ENCODE measurements around the gene PCDHGA7.
"Not testable (repeated sequence)": the region's sequence is repeated elsewhere in the genome, so short reads cannot be mapped to it uniquely, and the experiment has no call there.

PCDHGA7 gene

DNA sequence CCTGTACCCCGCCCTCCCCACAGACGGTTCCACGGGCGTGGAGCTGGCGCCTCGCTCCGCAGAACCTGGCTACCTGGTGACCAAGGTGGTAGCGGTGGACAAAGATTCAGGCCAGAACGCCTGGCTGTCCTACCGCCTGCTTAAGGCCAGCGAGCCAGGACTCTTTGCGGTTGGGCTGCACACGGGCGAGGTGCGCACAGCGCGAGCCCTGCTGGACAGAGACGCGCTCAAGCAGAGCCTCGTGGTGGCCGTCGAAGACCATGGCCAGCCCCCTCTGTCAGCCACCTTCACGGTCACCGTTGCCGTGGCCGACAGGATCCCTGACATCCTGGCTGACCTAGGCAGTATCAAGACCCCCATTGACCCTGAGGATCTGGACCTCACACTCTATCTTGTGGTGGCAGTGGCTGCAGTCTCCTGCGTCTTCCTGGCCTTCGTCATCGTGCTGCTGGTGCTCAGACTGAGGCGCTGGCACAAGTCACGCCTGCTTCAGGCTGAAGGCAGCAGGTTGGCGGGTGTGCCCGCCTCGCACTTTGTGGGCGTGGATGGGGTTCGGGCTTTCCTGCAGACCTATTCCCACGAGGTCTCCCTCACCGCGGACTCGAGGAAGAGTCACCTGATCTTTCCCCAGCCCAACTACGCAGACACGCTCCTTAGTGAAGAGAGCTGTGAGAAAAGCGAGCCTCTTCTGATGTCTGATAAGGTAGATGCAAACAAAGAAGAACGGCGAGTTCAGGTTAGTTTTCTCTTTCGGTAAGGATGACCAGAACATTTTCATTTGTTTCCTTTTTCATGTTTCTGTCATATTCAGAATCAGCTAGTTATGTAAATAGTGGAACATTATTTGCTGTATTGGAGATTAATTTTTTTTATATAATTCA lies 16.3 kb upstream of the PCDHGA7 start:
- no peak for DNase-seq (ENCODE audit: low spot score)

DNA sequence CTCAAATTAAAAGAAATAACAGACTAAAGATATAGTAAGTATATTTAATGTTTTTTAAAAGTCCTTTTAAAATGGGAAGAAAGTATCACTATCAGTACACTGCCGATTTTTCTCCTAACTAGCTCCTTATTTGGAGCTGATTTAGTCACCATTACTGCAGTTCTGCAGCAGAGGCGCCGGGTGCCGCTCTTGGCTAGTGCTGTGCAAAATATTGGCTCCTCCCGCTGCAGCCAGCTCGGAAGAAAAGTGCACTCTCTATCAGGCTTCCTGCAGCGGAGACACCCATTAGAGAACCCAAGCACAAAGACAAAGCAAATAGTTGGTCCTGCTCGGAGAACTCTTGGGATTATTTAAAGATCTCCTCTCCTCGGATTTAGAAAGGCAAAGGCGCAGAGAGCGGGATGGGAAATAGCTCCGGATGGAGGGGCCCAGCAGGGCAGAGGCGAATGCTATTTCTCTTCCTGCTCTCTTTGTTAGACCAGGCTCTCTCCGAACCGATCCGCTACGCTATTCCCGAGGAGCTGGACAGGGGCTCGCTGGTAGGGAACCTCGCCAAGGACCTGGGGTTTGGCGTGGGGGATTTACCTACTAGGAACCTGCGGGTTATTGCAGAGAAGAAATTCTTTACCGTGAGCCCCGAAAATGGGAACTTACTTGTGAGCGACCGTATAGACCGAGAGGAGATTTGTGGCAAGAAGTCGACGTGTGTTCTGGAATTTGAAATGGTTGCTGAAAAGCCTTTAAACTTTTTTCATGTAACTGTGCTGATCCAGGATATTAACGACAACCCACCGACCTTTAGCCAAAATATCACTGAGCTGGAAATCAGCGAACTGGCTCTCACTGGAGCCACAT lies 12.3 kb upstream of the PCDHGA7 start, which contains the start of gene PCDHGB3:
Gene PCDHGB3 (plus strand): TSS at position 249 of the 855 bp plus-strand sequence. CDS start 153 bp downstream, at position 402.
- DNase-seq (ENCODE audit: low spot score), result no peak

DNA sequence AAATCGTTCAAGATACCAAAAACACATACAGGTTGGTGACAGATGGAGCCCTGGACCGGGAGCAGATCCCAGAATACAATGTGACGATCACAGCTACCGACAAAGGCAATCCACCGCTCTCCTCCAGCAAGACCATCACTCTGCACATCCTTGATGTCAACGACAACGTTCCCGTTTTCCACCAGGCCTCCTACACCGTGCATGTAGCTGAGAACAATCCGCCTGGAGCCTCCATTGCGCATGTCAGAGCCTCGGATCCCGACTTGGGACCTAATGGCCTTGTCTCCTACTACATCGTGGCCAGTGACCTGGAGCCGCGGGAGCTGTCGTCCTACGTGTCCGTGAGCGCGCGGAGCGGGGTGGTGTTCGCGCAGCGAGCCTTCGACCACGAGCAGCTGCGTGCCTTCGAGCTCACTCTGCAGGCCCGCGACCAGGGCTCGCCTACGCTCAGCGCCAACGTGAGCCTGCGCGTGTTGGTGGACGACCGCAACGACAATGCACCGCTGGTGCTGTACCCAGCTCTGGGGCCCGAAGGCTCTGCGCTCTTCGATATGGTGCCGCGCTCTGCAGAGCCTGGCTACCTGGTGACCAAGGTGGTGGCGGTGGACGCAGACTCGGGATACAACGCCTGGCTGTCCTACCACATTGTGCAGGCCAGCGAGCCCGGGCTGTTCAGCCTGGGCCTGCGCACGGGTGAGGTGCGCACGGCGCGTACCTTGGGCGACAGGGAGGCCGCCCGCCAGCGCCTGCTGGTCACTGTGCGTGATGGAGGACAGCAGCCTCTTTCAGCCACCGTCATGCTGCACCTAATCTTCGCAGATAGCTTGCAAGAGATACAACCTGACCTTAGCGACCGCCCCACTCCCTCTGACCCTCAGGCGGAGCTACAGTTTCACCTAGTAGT lies 10.7 kb upstream of the PCDHGA7 start:
- no peak for DNase-seq (ENCODE audit: low spot score)

DNA sequence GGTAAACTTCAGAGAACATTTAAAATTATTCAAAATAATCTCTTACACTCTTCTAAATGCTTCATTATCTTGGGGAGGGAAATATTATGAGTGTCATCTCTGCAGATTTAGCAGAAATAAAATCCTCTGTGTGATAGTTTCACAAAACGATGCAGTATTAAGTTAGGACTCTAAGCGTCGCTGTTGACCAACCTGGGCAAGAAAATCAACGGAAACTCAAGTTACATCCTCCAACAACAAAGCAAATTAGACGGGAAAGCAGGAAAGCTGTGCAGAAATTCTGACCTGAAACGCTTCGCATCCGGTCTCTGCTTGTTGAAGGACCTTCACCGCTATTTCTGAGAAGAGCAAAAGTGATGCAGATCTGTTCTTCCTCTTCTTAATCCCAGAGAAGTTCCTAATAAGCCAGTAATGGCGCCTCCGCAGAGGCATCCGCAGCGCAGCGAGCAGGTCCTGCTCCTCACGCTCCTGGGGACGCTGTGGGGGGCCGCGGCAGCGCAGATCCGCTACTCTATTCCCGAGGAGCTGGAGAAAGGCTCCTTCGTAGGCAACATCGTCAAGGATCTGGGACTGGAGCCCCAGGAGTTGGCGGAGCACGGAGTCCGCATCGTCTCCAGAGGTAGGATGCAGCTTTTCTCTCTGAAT lies 8.7 kb upstream of the PCDHGA7 start, which contains the start of gene PCDHGA6:
Gene PCDHGA6 (plus strand): TSS at position 219 of the 645 bp plus-strand sequence. CDS start 193 bp downstream, at position 412.
- peak; percentile 20 for DNase-seq (ENCODE audit: low spot score)

DNA sequence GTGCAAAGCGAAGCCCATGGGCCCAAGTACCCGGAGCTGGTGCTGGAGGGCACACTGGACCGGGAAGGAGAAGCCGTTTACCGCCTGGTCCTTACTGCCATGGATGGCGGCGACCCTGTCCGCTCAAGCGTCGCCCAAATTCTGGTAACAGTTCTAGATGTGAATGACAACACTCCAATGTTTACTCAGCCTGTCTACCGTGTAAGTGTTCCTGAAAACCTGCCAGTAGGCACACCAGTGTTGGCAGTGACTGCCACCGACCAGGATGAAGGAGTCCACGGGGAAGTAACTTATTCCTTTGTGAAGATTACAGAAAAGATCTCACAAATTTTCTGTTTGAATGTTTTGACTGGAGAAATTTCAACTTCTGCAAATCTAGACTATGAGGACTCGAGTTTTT lies 7.9 kb upstream of the PCDHGA7 start:
- DNase-seq (ENCODE audit: low spot score), result no peak

DNA sequence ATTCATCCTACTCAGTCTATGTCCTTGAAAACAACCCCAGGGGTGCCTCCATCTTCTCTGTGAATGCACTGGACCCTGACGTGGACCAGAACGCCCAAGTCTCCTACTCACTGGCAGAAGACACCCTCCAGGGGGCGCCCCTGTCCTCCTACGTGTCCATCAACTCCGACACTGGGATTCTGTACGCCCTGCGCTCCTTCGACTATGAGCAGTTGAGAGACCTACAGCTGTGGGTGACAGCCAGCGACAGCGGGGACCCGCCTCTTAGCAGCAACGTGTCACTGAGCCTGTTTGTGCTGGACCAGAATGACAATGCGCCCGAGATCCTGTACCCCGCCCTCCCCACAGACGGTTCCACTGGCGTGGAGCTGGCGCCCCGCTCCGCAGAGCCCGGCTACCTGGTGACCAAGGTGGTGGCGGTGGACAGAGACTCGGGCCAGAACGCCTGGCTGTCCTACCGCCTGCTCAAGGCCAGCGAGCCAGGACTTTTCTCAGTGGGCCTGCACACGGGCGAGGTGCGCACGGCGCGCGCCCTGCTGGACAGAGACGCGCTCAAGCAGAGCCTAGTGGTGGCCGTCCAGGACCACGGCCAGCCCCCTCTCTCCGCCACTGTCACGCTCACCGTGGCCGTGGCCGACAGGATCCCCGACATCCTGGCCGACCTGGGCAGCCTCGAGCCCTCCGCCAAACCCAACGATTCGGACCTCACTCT lies 6.9 kb upstream of the PCDHGA7 start:
- not testable (repeated sequence) for DNase-seq (ENCODE audit: low spot score)

DNA sequence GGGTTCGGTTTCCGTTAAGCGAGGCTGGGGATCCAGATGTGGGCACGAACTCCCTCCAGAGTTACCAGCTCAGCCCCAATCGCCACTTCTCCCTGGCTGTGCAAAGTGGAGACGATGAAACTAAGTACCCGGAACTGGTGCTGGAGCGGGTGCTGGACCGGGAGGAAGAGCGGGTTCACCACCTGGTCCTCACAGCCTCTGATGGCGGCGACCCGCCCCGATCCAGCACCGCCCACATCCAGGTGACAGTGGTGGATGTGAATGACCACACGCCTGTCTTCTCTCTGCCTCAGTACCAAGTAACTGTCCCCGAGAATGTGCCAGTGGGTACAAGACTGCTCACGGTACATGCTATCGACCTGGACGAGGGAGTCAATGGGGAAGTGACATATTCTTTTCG lies 803 bp downstream of the PCDHGA7 start:
- no peak for DNase-seq (ENCODE audit: low spot score)

DNA sequence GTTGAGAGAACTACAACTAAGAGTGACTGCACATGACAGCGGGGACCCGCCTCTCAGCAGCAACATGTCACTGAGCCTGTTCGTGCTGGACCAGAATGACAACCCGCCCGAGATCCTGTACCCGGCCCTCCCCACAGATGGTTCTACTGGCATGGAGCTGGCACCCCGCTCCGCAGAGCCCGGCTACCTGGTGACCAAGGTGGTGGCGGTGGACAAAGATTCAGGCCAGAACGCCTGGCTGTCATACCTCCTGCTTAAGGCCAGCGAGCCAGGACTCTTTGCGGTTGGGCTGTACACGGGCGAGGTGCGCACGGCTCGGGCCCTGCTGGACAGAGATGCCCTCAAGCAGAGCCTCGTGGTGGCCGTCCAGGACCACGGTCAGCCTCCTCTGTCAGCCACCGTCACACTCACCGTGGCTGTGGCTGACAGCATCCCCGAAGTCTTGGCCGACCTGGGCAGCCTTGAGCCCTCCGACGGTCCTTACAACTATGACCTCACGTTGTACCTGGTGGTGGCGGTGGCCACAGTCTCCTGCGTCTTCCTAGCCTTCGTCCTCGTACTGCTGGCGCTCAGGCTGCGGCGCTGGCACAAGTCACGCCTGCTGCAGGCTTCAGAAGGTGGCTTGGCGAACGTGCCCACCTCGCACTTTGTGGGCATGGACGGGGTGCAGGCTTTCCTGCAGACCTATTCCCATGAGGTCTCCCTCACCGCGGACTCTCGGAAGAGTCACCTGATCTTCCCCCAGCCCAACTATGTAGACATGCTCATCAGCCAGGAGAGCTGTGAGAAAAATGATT lies 2.1 kb downstream of the PCDHGA7 start:
- DNase-seq (ENCODE audit: low spot score), result no peak

DNA sequence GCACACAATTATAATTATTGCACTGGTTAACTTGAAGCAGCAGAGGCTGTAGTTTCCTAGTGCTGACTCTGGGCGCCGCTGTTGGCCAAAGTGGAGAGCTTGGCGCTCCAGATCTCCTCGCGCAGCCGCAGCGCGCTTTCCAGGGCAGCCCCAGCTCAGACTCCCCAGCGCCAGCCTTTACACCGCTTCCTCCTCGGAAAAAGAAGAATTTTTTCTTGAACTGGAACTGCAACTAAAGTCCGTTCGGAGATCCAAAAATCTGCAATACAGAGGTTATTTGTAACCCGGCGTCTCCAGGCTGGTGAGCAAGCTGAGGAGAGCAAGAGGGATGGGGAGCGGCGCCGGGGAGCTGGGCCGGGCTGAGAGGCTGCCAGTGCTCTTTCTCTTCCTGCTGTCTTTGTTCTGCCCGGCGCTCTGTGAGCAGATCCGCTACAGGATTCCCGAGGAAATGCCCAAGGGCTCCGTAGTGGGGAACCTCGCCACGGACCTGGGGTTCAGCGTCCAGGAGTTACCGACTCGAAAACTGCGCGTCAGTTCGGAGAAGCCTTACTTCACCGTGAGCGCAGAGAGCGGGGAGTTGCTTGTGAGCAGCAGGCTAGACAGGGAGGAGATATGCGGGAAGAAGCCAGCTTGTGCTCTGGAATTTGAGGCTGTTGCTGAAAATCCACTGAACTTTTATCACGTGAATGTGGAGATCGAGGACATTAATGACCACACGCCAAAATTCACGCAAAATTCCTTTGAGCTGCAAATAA lies 5.2 kb downstream of the PCDHGA7 start, which contains the start of gene PCDHGB4:
Gene PCDHGB4 (plus strand): TSS at position 142 of the 755 bp plus-strand sequence. CDS start 187 bp downstream, at position 329.
- DNase-seq (ENCODE audit: low spot score), result not testable (repeated sequence)

DNA sequence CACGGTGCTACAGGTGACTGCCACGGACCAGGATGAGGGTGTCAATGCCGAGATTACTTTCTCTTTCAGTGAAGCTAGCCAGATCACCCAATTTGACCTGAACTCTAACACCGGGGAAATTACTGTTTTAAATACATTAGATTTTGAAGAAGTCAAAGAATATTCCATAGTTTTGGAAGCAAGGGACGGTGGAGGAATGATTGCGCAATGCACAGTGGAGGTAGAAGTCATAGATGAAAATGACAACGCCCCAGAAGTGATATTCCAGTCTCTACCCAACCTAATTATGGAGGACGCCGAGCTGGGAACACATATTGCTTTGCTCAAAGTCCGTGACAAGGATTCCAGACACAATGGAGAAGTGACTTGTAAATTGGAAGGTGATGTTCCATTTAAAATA lies 6.1 kb downstream of the PCDHGA7 start:
- DNase-seq (ENCODE audit: low spot score), result no peak

DNA sequence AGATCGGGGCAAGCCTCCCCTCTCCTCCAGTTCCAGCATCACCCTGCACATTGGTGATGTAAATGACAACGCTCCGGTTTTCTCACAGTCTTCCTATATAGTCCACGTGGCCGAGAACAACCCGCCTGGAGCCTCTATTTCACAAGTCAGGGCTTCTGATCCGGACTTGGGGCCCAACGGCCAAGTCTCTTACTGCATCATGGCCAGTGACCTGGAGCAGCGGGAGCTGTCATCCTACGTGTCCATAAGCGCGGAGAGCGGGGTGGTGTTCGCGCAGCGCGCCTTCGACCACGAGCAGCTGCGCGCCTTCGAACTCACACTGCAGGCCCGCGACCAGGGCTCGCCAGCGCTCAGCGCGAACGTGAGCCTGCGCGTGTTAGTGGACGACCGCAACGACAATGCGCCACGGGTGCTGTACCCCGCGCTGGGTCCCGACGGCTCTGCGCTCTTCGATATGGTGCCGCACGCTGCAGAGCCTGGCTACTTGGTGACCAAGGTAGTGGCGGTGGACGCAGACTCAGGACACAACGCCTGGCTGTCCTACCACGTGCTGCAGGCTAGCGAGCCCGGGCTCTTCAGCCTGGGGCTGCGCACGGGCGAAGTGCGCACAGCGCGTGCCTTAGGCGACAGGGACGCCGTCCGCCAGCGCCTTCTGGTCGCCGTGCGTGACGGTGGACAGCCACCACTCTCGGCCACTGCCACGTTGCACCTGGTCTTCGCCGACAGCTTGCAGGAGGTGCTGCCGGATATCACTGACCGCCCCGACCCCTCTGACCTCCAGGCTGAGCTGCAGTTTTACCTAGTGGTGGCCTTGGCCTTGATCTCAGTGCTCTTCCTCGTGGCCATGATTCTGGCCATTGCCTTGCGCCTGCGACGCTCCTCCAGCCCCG lies 6.9 kb downstream of the PCDHGA7 start:
- no peak for DNase-seq (ENCODE audit: low spot score)

DNA sequence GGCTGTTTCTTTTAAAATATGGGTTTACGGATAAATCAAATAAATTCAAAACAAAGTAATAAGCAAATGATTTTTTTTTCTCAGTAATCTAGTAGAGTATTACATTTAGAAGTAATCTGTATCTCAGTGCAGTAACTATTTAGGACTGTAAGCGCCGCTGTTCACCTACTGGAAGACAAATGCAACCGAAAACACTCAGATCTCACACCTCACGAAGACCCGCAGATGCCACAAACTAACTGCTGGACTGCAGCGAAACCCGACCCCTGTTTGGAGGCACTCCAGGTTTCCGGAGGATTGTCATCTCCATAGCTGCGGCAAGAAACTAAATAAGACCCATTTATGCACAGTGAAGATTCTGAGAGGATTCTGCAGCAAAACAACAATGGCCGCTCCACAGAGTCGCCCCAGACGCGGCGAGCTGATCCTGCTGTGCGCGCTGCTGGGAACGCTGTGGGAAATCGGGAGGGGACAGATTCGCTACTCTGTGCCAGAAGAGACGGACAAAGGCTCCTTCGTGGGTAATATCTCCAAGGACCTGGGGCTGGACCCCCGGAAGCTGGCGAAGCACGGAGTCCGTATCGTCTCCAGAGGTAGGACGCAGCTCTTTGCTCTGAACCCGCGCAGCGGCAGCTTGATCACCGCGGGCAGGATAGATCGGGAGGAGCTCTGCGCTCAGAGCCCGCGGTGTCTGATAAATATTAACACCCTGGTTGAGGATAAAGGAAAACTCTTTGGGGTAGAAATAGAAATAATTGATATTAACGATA lies 10.1 kb downstream of the PCDHGA7 start, which contains the start of gene PCDHGA8:
Gene PCDHGA8 (plus strand): TSS at position 205 of the 770 bp plus-strand sequence. CDS start 181 bp downstream, at position 386.
- no peak for DNase-seq (ENCODE audit: low spot score)

DNA sequence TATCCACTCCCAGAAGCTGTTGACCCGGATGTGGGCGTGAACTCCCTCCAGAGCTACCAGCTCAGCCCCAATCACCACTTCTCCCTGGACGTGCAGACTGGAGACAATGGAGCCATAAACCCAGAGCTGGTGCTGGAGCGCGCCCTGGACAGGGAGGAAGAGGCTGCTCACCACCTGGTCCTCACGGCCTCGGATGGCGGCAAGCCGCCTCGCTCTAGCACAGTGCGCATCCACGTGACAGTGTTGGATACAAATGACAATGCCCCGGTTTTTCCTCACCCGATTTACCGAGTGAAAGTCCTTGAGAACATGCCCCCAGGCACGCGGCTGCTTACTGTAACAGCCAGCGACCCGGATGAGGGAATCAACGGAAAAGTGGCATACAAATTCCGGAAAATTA lies 10.7 kb downstream of the PCDHGA7 start:
- no peak for DNase-seq (ENCODE audit: low spot score)

DNA sequence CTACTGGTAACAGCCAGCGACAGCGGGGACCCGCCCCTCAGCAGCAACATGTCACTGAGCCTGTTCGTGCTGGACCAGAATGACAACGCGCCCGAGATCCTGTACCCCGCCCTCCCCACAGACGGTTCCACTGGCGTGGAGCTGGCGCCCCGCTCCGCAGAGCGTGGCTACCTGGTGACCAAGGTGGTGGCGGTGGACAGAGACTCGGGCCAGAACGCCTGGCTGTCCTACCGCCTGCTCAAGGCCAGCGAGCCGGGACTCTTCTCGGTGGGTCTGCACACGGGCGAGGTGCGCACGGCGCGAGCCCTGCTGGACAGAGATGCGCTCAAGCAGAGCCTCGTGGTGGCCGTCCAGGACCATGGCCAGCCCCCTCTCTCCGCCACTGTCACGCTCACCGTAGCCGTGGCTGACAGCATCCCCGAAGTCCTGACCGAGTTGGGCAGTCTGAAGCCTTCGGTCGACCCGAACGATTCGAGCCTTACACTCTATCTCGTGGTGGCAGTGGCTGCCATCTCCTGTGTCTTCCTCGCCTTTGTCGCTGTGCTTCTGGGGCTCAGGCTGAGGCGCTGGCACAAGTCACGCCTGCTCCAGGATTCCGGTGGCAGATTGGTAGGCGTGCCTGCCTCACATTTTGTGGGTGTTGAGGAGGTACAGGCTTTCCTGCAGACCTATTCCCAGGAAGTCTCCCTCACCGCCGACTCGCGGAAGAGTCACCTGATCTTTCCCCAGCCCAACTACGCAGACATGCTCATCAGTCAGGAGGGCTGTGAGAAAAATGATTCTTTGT lies 12.1 kb downstream of the PCDHGA7 start:
- not testable (repeated sequence) for DNase-seq (ENCODE audit: low spot score)

DNA sequence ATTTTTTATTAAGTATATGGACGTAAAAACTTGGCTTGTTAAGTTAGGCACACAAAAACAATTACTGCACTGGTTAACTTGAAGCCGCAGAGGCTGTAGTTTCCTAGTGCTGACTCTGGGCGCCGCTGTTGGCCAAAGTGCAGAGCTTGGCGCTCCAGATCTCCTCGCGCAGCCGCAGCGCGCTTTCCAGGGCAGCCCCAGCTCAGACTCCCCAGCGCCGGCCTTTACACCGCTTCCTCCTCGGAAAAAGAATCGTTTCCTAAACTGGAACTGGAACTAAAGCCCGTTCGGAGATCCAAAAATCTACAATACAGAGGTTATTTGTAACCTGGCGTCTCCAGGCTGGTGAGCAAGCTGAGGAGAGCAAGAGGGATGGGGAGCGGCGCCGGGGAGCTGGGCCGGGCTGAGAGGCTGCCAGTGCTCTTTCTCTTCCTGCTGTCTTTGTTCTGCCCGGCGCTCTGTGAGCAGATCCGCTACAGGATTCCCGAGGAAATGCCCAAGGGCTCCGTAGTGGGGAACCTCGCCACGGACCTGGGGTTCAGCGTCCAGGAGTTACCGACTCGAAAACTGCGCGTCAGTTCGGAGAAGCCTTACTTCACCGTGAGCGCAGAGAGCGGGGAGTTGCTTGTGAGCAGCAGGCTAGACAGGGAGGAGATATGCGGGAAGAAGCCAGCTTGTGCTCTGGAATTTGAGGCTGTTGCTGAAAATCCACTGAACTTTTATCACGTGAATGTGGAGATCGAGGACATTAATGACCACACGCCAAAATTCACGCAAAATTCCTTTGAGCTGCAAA lies 15.4 kb downstream of the PCDHGA7 start, which contains the start of gene PCDHGB5:
Gene PCDHGB5 (plus strand): TSS at position 192 of the 796 bp plus-strand sequence. CDS start 181 bp downstream, at position 373.
- DNase-seq (ENCODE audit: low spot score), result not testable (repeated sequence)
